Measurements from ENCODE around the gene PPFIBP1.
A peak's percentile ranks its signal among the peaks of the same experiment; 100 is the strongest.

PPFIBP1 gene

DNA sequence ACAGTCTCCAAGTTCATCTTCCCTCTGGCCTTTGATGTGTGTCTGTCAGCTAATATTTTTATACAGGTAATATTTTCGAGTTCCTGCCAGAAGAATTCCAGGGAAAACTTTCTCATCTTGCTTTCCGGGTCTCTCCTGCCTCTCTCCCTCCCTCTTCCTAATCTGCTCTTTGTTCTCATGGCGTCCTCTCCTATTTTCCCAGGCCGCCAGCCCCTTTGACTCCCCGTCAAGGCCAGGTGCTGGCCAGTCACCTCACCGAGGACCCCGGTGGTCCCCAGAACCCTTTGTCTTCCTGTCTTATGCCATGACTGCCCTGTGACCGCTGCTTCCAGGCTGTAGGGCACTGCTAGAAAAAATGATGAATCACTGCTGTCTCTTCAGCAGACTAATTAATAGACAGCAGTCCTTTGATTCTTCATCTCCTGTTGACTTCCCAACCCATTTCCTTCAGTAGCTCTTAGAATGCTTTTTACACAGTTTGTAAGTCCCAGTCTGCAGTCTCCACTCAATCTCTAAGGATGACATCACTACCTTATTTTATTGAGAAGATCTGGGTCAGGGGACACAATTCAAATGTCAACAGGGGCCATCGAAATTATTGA is 40.7 kb downstream of the PPFIBP1 start:
- Histone ChIP-seq H3K4me3 (ENCODE audit: low read depth, low read length) (no peak overlapping the region), H3K27me3 (replicated peaks) (no peaks in the 10 kb centered on the region), H3K36me3 (replicated peaks) (no peaks in the 10 kb centered on the region), H3K27ac (peak overlapping the region; percentile 25)
- no peak for DNase-seq
- TF ChIP-seq, protein P1, sequence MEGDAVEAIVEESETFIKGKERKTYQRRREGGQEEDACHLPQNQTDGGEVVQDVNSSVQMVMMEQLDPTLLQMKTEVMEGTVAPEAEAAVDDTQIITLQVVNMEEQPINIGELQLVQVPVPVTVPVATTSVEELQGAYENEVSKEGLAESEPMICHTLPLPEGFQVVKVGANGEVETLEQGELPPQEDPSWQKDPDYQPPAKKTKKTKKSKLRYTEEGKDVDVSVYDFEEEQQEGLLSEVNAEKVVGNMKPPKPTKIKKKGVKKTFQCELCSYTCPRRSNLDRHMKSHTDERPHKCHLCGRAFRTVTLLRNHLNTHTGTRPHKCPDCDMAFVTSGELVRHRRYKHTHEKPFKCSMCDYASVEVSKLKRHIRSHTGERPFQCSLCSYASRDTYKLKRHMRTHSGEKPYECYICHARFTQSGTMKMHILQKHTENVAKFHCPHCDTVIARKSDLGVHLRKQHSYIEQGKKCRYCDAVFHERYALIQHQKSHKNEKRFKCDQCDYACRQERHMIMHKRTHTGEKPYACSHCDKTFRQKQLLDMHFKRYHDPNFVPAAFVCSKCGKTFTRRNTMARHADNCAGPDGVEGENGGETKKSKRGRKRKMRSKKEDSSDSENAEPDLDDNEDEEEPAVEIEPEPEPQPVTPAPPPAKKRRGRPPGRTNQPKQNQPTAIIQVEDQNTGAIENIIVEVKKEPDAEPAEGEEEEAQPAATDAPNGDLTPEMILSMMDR (IDR thresholded peaks at IDR 0.05; ENCODE audit: low read depth, low read length, missing control alignments): no peak
- in situ Hi-C loops (cut with HindIII; ENCODE audit: low pct_ligation_motif_present, low sequenced_read_pairs): no loop called here

GRCh38 chr12:27566159-27566558 is 42.2 kb downstream of the PPFIBP1 start:
- no peak for DNase-seq
- no peaks in the 10 kb centered on the region for H3K36me3 ChIP-seq (replicated peaks)
- TF ChIP-seq, protein P1 (IDR thresholded peaks at IDR 0.05; ENCODE audit: low read depth, low read length, missing control alignments): no peak
- H3K4me3 ChIP-seq (ENCODE audit: low read depth, low read length): no peak overlapping the region
- in situ Hi-C loops (cut with HindIII; ENCODE audit: low pct_ligation_motif_present, low sequenced_read_pairs): no loop called here
- H3K27ac ChIP-seq: no peak overlapping the region
- no peaks in the 10 kb centered on the region for H3K27me3 ChIP-seq (replicated peaks)

DNA sequence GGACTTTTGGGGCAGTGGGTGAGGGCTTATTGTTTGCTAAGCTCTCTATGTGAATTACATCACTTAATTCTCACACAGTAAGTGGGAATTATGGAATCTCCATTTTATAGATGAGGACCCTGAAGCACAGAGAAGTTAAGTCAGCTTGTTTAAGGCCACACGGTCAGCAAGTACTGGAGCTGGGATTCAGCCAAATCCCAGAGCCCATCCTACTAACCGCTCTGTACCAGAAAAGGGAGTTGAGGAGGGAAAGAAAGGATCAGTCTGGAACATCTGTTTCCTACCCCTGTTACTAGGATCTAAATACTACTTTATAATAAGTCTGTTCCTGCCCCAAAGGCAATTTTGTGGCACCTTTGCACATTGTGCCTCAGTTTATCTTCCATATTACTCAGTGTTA is 42.6 kb downstream of the PPFIBP1 start:
- no peak for DNase-seq
- Histone ChIP-seq H3K27me3 (replicated peaks) (no peaks in the 10 kb centered on the region), H3K27ac (no peak overlapping the region), H3K36me3 (replicated peaks) (no peaks in the 10 kb centered on the region), H3K4me3 (ENCODE audit: low read depth, low read length) (no peak overlapping the region)
- in situ Hi-C loops (cut with HindIII; ENCODE audit: low pct_ligation_motif_present, low sequenced_read_pairs): no loop called here
- TF ChIP-seq, protein P1 (IDR thresholded peaks at IDR 0.05; ENCODE audit: low read depth, low read length, missing control alignments): no peak

DNA sequence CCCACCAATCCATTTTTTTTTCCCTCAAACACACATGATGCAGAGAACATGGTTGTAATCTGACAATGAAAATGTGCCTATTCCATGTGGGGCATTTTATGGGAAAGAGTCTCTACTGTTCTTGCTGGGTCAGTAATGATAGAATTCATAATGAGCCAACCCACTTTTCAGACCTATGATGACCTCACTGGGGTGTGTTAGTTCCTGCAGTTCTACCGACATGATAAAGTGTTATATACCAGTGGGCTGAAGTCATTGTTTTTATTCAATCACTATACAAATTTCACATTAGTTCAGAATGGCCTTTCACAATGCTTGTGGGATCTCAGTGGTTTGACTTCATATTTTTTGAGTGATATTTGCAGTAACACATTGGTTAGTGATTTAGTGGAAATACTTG is 47.5 kb downstream of the PPFIBP1 start:
- H3K27ac ChIP-seq: peak overlapping the region; percentile 99
- peak; percentile 94 for DNase-seq
- H3K4me3 ChIP-seq (ENCODE audit: low read depth, low read length): no peak overlapping the region
- in situ Hi-C loops (cut with HindIII; ENCODE audit: low pct_ligation_motif_present, low sequenced_read_pairs): no loop called here
- peaks cover 2% of the 10 kb centered on the region for H3K36me3 ChIP-seq (replicated peaks)
- no peaks in the 10 kb centered on the region for H3K27me3 ChIP-seq (replicated peaks)
- TF ChIP-seq, protein P1 (IDR thresholded peaks at IDR 0.05; ENCODE audit: low read depth, low read length, missing control alignments): no peak

DNA sequence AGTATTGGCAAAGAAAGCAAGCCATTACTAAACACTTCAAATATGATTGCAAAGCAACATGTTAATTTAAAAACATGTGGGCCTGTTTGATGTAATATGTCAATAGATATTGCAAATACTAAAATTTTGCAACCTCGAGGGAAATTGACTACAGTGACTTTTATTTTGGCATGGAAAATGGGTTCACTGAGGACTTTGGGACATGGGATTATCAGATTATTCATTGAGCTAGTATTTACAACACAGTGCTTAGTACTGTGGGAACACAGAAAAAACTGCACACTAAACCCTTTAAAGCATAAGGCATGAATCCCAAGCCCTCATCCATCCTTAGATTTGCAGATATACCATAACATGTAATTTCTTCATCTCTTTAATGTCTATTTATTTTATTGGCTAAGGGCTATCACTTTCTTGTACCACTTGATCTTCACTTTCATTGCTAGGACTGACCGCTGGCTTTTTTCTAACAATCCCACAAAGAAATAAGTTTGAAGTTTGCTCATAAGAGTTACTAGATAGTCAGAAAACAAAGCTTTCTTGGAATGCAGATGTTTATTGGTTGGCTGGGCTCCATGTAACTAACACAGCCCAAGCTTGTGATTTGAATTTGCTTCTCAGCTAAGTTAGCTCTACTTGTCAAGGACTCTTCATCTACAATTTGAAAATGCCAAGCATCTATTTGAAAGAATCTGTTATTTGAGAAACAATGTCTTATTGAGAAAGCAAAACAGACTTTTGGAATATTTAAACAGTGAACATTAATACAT is 48.7 kb downstream of the PPFIBP1 start:
- peak; percentile 45 for DNase-seq
- no peaks in the 10 kb centered on the region for H3K27me3 ChIP-seq (replicated peaks)
- no peak overlapping the region for H3K4me3 ChIP-seq (ENCODE audit: low read depth, low read length)
- in situ Hi-C loops (cut with HindIII; ENCODE audit: low pct_ligation_motif_present, low sequenced_read_pairs): no loop called here
- H3K36me3 ChIP-seq (replicated peaks): peaks cover 2% of the 10 kb centered on the region
- TF ChIP-seq, protein P1 (IDR thresholded peaks at IDR 0.05; ENCODE audit: low read depth, low read length, missing control alignments): no peak
- peak overlapping the region; percentile 99 for H3K27ac ChIP-seq

All from brain microvascular endothelial cell (primary cell).